Ishikawa (cell line): Measurements from ENCODE around the gene GRID2.

Source experiments
- CEBPB ChIP-seq: IDR thresholded peaks from 2 replicates; pipeline ENCODE4 v1.6.1; 2012
- EGR1 ChIP-seq: IDR thresholded peaks from 2 replicates; pipeline ENCODE4 v1.6.1; 2012
- EP300 ChIP-seq: IDR thresholded peaks from 2 replicates; pipeline ENCODE4 v1.6.1; 2012; ENCODE audit warnings: borderline replicate concordance
- FOXM1 ChIP-seq: IDR thresholded peaks from 2 replicates; pipeline ENCODE4 v1.6.1; 2012; ENCODE audit warnings: low read depth, borderline replicate concordance
- MAX ChIP-seq: IDR thresholded peaks from 2 replicates; pipeline ENCODE4 v1.6.1; 2012
- TAF1 ChIP-seq: IDR thresholded peaks from 2 replicates; pipeline ENCODE4 v1.6.1; 2012; ENCODE audit warnings: low read depth, mild to moderate bottlenecking
- TCF12 ChIP-seq: IDR thresholded peaks from 2 replicates; pipeline ENCODE4 v1.6.1; 2012; ENCODE audit warnings: low read depth

- TF ChIP-seq FOXM1 (no peak), TAF1 (no peak), CEBPB (no peak), TCF12 (no peak), EP300 (no peak), EGR1 (no peak), MAX (no peak)
Observed at GRCh38 chr4:93648258-93648657, 1344.5 kb downstream of the GRID2 start.
